Thymus (tissue), 14 donors: ENCODE measurements around the gene ATG4D. TPM values are rescaled to one million over a fixed set of nuclear protein-coding genes. Genes with fewer than 3 reads are reported as not detected.

ENCODE experiments used
- DNase-seq, 9 donors: peaks; one replicate each; pipeline ENCODE4 v3.0.0-alpha.2; 2013; ENCODE audit warnings: low spot score in 9 of 9, low read depth in 6 of 9, missing footprints in 1 of 9
- H3K27ac ChIP-seq, 2 donors: one replicate each; pipeline ENCODE4 v1.5.1; 2013; ENCODE audit warnings: control low read depth in 1 of 2, low read depth in 1 of 2, low read length in 1 of 2, mild to moderate bottlenecking in 1 of 2, moderate library complexity in 1 of 2
- H3K27me3 ChIP-seq, 2 donors: one replicate each; pipeline ENCODE4 v1.5.1; 2013; ENCODE audit warnings: low read length in 1 of 2; ENCODE audit not compliant: control insufficient read depth in 2 of 2, insufficient read depth in 1 of 2
- H3K36me3 ChIP-seq, 2 donors: one replicate each; pipeline ENCODE4 v1.5.1; 2013; ENCODE audit warnings: low read length in 1 of 2, mild to moderate bottlenecking in 1 of 2, moderate library complexity in 1 of 2; ENCODE audit not compliant: control insufficient read depth in 2 of 2, insufficient read depth in 2 of 2
- H3K4me1 ChIP-seq, 2 donors: one replicate each; pipeline ENCODE4 v1.5.1; 2013; ENCODE audit warnings: low read length in 2 of 2; ENCODE audit not compliant: control insufficient read depth in 2 of 2, insufficient read depth in 2 of 2
- H3K4me3 ChIP-seq, 2 donors: one replicate each; pipeline ENCODE4 v1.5.1; 2013; ENCODE audit warnings: low read length in 2 of 2, control low read depth in 1 of 2, mild to moderate bottlenecking in 1 of 2
- H3K9me3 ChIP-seq, 2 donors: one replicate each; pipeline ENCODE4 v1.5.1; 2013; ENCODE audit warnings: low read length in 1 of 2, mild to moderate bottlenecking in 1 of 2; ENCODE audit not compliant: control insufficient read depth in 2 of 2, insufficient read depth in 1 of 2
- WGBS: extraction: QIAGEN DNeasy Blood & Tissue Kit; methylation state at CpG from one replicate; pipeline ENCODE4 v1.1.7; 2013; 5-methylcytosine and 5-hydroxymethylcytosine counted together
- long read RNA-seq, 10 donors: transcript quantifications; one replicate each; lab custom pipeline, GENCODE V29; 2026
- polyA plus RNA-seq: library from polyadenylated mRNA; stranded (reverse); fragments of 200-250 nt; gene quantifications from one replicate; pipeline ENCODE4 v1.2.3, GENCODE V29; 2013
- total RNA-seq: library from RNA; stranded (reverse); fragments of 120-200 nt; gene quantifications from one replicate; pipeline ENCODE4 v1.2.4, GENCODE V29; 2013
- donor health status: healthy.

Gene ATG4D
- 28.4 TPM for total RNA-seq
- 54.0 TPM for polyA plus RNA-seq
- long read RNA-seq, donor 1: 0 reads
- long read RNA-seq, donor 2, transcript ATG4D-204 (10 exons, 1,752 nt): minor isoform, 7 of 160 reads
- long read RNA-seq, donor 2, transcript ATG4D-201 (10 exons, 1,949 nt): major isoform, 11 of 160 reads
- long read RNA-seq, donor 2, partial matches to known transcripts: 138 of 160 reads
- long read RNA-seq, donor 2, other reads (novel, unspliced or antisense): 0 of 160 reads
- long read RNA-seq, donor 3, transcript ATG4D-201 (10 exons, 1,949 nt): major isoform, 5 of 44 reads
- long read RNA-seq, donor 3, partial matches to known transcripts: 29 of 44 reads
- long read RNA-seq, donor 3, other reads (novel, unspliced or antisense): 6 of 44 reads
- long read RNA-seq, donor 4, partial matches to known transcripts: 12 of 19 reads
- long read RNA-seq, donor 4, other reads (novel, unspliced or antisense): 6 of 19 reads
- long read RNA-seq, donor 5, partial matches to known transcripts: 6 of 17 reads
- long read RNA-seq, donor 5, other reads (novel, unspliced or antisense): 0 of 17 reads
- long read RNA-seq, donor 6, partial matches to known transcripts: 38 of 45 reads
- long read RNA-seq, donor 6, other reads (novel, unspliced or antisense): 0 of 45 reads
- long read RNA-seq, donor 7, transcript ATG4D-201 (10 exons, 1,949 nt): major isoform, 6 of 7 reads
- long read RNA-seq, donor 7, partial matches to known transcripts: 0 of 7 reads
- long read RNA-seq, donor 7, other reads (novel, unspliced or antisense): 0 of 7 reads
- long read RNA-seq, donor 8, partial matches to known transcripts: 8 of 9 reads
- long read RNA-seq, donor 8, other reads (novel, unspliced or antisense): 0 of 9 reads
- long read RNA-seq, donor 9, partial matches to known transcripts: 11 of 23 reads
- long read RNA-seq, donor 9, other reads (novel, unspliced or antisense): 9 of 23 reads
- long read RNA-seq, donor 10, partial matches to known transcripts: 73 of 104 reads
- long read RNA-seq, donor 10, other reads (novel, unspliced or antisense): 24 of 104 reads

DNA sequence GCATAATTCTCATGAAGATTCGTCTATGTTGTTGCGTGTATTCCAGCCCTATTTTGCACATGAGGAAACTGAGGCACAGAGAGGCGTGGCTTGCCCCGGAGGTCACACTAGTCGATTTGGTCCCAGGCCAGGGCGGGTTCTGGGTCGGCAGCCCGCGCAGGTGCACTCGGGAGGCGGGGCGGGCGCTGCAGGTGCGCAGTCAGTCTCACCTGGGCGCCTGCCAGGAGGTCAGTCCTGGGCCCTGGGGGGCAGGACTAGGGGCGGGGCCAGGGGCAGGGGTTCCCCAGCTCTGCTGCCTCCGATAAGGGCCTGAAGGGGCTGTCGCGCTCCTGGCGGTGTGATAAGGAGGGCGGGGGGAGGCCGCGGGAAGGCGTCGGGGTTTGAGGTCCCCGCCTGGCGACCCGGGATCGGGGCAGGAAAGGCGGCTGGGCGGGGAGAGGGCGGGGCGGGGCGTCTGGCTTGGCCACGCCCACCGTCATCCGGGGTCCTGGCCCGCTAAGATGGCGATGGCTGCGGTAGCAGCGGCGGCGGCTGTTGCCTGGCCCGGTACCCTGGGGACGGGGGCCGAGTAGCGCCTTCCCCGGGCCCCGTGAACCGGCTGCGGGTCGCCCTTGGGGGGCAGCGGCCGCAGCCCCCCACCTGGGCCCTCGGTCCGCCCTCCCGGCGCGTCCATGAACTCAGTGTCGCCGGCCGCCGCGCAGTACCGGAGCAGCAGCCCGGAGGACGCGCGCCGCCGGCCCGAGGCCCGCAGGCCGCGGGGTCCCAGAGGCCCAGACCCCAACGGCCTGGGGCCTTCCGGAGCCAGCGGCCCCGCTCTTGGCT lies at the start of gene ATG4D:
Gene ATG4D, plus strand, starts transcription at position 485 of the 822 bp plus-strand sequence. Its CDS starts 187 bp downstream, at position 672.
- Histone ChIP-seq H3K27ac (peak within 1 kb of the TSS; percentile 47 to 90), H3K9me3 (peaks cover 0 to 12% of the 10 kb centered on the region in 2 donors), H3K4me1 (peaks cover 15 to 30% of the 10 kb centered on the region in 2 donors), H3K36me3 (peaks cover 24 to 29% of the 10 kb centered on the region in 2 donors), H3K27me3 (peaks cover 3 to 14% of the 10 kb centered on the region in 2 donors), H3K4me3 (peak within 1 kb of the TSS; percentile 96 to 99)
- 2% methylated on average over 79 of the region's 79 CpGs for WGBS
- peak in 6 of 9 donors; percentile 61 to 88 (median 74) for DNase-seq

DNA sequence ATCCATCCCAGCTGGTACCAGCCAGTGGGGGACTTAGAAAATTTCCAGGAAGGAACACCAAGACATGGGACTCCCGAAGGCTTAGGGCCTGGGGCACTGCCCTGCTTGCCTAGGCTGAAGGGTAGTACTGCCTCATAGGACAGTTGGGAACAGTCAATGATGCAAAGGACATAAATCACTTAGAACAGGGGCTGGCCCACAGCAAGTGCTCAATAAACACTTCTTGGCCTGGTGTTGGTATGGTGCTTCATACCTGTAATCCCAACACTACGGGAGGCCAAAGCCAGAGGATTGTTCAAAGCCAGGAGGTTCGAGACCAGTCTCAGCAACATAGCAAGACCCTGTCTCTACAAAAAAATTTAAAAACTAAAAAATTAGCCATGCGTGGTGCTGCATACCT lies 46.3 kb upstream of the ATG4D start:
- Histone ChIP-seq H3K36me3 (peaks cover 34 to 50% of the 10 kb centered on the region in 2 donors), H3K4me1 (peaks cover 7 to 9% of the 10 kb centered on the region in 2 donors), H3K9me3 (no peaks in the 10 kb centered on the region), H3K27ac (no peak overlapping the region), H3K4me3 (no peak overlapping the region), H3K27me3 (no peaks in the 10 kb centered on the region)
- WGBS: 98% methylated on average over 4 of the region's 4 CpGs
- no peak for DNase-seq

DNA sequence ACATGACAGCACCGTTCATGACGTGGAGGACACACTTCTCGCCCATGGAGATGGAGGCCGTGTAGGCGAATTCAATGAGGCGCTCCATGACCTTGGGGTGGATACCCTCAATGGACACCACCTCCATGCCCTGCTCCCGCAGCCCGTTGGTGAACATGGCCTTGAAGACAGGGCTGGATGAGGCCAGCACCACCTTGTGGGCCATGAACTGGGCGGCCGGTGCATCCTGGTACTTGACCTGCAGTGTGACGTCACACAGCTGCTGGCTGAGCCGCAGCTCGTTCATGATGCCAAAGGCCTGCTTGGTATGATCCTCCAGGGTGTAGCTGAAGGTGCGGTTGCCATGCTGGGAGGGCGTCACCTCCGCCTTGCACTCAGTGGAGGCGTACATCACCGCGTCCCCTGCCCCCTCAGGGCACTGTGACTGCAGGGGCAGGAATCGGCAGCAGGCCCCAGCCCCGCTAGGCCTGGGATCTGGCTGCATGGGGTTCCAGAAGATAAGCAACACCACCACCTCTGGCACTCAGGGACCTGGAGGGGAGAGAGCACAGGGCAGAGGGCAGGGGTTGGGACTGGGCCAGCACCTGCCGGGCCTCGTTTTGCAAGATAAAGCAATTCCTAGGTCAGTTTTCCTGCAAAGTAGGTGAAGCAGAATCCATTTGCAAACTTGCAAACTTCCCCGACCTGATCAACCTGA lies 44.0 kb upstream of the ATG4D start:
- H3K27me3 ChIP-seq: peaks cover 0 to 7% of the 10 kb centered on the region in 2 donors
- H3K36me3 ChIP-seq: peaks cover 25 to 45% of the 10 kb centered on the region in 2 donors
- no peak for DNase-seq
- no peak overlapping the region for H3K27ac ChIP-seq
- H3K9me3 ChIP-seq: no peaks in the 10 kb centered on the region
- no peak overlapping the region for H3K4me3 ChIP-seq
- peaks cover 7 to 14% of the 10 kb centered on the region in 2 donors for H3K4me1 ChIP-seq
- 97% methylated on average over 24 of the region's 24 CpGs for WGBS

DNA sequence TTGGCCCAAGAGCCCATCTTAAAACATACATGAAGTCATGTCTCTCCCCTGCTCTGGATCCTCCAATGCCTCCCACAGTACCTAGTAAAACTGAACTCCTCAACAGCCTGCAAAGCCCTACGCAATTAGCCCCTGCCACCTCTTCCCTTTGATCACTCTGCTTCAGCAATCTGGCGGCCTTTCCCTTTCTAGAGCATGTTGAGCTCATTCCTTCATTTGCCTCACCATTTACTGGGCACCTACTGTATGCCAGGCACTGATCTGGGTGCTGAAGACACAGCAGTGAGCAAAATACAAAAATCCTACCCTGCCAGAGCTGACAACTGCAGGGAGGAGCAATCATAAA lies 43.5 kb upstream of the ATG4D start:
- Histone ChIP-seq H3K4me1 (peaks cover 7 to 14% of the 10 kb centered on the region in 2 donors), H3K36me3 (peaks cover 22 to 40% of the 10 kb centered on the region in 2 donors), H3K4me3 (no peak overlapping the region), H3K9me3 (no peaks in the 10 kb centered on the region), H3K27me3 (peaks cover 0 to 7% of the 10 kb centered on the region in 2 donors), H3K27ac (no peak overlapping the region)
- no peak for DNase-seq
- 97% methylated on average over 2 of the region's 2 CpGs for WGBS

DNA sequence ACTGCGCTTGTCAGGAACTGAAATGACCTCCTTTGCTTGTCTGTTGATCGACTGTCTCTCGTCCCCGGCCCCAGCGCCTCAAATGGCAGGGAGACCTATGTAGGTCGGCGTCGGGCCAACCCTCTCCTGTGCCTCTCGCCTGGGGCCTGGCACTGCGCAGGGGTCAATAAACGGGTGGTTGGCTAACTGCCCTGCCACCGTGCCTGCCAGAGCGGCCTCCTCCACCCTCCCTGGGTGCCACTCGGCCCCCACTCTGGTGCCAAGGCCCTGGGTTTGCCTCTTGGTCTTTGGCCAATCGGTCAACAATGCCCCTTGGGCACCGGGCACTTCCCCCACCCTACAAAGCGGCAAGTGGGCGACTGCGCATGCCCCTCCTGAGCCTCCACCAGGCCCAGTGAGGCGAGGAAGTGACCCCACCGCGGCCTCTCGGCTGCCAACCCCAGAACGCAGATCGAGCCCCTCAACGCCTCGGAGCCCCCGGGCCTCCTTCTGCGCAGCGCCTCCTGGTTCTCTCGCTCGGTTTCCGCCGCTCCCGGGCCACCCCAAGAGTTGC lies 41.7 kb upstream of the ATG4D start:
- Histone ChIP-seq H3K36me3 (peaks cover 20 to 26% of the 10 kb centered on the region in 2 donors), H3K27ac (peak overlapping the region; percentile 44 to 90), H3K27me3 (peaks cover 0 to 7% of the 10 kb centered on the region in 2 donors), H3K4me3 (peak overlapping the region; percentile 87 to 98), H3K9me3 (no peaks in the 10 kb centered on the region), H3K4me1 (peaks cover 7 to 14% of the 10 kb centered on the region in 2 donors)
- peak in 1 of 9 donors; percentile 37 for DNase-seq
- WGBS: 2% methylated on average over 35 of the region's 35 CpGs

DNA sequence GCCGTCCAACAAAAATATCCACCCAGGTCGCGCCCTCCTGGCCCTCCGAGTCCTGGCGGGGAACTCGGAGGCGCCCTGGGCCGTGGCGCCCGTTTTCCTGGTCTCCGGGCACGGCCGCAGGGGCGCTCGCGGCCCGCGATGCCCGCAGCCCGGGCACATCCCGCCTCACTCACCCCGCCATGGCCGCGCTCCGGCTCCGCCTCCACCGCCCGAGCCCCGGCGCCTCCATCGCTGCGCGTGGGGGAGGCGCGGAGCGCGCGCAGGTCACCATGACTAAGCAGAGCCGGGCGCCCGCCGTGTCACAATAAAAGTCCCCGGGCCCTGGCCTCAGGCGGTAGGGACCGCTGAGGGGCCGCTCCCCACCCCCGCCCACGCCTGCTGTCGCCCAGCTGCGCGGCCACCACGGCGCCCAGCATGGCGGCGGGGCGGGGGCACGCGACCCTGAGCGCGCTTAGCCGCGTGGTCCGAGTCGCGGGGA lies 41.1 kb upstream of the ATG4D start:
- peaks cover 7 to 14% of the 10 kb centered on the region in 2 donors for H3K4me1 ChIP-seq
- no peaks in the 10 kb centered on the region for H3K9me3 ChIP-seq
- H3K27me3 ChIP-seq: peaks cover 0 to 7% of the 10 kb centered on the region in 2 donors
- H3K36me3 ChIP-seq: peaks cover 15 to 21% of the 10 kb centered on the region in 2 donors
- under 1% methylated on average over 65 of the region's 65 CpGs for WGBS
- H3K4me3 ChIP-seq: peak overlapping the region; percentile 87 to 98
- DNase-seq: peak in 7 of 9 donors; percentile 44 to 90 (median 74)
- peak overlapping the region; percentile 65 to 90 for H3K27ac ChIP-seq

DNA sequence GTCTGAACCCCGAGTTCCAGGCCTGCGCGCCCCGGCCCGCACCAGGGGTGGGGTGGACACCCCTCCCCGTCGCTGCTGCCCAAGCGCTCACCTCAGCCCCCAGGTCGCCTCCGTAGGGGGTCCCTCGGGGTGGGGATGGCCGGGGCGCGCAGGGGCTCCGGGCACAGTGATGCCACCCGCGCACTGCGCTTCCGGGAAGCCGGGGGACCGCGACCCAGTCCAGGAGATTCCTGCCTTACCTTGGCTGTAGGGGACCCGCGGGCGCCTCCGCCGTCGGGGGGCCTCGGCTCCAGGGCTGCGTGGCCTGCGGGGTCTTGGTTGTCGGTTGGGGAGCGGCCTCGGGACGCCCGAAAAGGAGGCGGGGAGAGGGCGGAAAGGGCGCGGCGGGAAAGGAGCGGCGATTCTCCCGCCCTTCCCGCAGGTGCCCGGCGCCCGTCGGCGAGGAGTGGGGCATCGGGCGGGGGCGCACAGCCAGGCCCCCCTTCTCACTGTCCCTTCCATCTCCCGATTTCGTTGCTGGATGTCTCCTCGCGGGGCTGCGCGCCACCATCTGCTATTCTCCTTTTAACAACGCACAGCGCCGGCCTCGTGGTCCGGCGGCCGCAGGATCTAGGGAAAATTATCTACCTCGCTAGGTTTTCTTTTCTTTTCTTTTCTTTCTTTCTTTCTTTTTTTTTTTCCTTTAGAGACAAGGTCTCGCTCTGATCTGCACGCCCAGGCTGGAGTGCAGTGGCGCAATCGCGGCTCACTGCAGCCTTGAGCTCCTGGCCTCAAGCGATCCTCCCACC lies 40.5 kb upstream of the ATG4D start, which contains the start of gene KEAP1:
Gene KEAP1, minus strand, starts transcription at position 355 of the 788 bp plus-strand sequence. CDS start 3,323 bp downstream, outside the sequence.
- peak within 1 kb of the TSS; percentile 87 to 98 for H3K4me3 ChIP-seq
- peaks cover 12 to 17% of the 10 kb centered on the region in 2 donors for H3K36me3 ChIP-seq
- H3K27ac ChIP-seq: peak within 1 kb of the TSS; percentile 65 to 90
- peaks cover 0 to 7% of the 10 kb centered on the region in 2 donors for H3K27me3 ChIP-seq
- no peaks in the 10 kb centered on the region for H3K9me3 ChIP-seq
- peaks cover 10 to 20% of the 10 kb centered on the region in 2 donors for H3K4me1 ChIP-seq
- peak in 2 of 9 donors; percentile 31 to 60 for DNase-seq
- WGBS: 6% methylated on average over 73 of the region's 73 CpGs
